Suprapubic skin (tissue), 3 donors: ENCODE data around the gene SLCO3A1.

Experiments used
- EP300 ChIP-seq: sonication (generic); formaldehyde crosslinking; IDR thresholded peaks from one replicate; pipeline ENCODE4 v1.6.1; 2017; ENCODE audit warnings: antibody characterized with exemption
- POLR2A ChIP-seq, 2 donors: fragments of 450-650 bp; IDR thresholded peaks; one replicate each; pipeline ENCODE4 v1.6.1; 2017; ENCODE audit warnings: antibody characterized with exemption in 2 of 2, mild to moderate bottlenecking in 2 of 2, moderate library complexity in 2 of 2
- TF ChIP-seq, protein P1 (sequence below), 2 donors: fragments of 200-600 bp in 1 of 2; fragments of 450-650 bp in 1 of 2; sonication (generic) in 1 of 2; IDR thresholded peaks; one replicate each; pipeline ENCODE4 v1.5.1; 2016 to 2019; ENCODE audit warnings: antibody characterized with exemption in 2 of 2, mild to moderate bottlenecking in 1 of 2, moderate library complexity in 1 of 2

DNA sequence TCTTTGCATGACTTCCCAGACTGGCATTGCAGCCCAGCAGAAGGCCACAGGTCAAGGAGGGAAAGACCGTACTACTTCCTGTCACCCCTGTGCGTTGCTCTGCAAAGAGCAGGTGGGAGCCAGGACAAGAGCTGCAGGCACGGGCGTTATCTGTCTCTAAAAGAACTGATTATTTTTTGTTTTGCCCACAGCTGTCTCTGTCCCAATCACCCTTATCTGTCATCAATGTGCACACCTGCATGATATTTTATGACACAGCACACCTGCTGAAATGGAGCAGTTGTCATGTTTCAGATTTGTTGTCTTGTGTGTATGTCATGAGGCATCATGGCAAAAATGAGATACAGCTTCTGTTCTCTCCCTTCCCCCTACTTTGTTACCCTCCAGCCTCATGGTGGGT is 58.8 kb downstream of the SLCO3A1 start:
- TF ChIP-seq, protein P1, sequence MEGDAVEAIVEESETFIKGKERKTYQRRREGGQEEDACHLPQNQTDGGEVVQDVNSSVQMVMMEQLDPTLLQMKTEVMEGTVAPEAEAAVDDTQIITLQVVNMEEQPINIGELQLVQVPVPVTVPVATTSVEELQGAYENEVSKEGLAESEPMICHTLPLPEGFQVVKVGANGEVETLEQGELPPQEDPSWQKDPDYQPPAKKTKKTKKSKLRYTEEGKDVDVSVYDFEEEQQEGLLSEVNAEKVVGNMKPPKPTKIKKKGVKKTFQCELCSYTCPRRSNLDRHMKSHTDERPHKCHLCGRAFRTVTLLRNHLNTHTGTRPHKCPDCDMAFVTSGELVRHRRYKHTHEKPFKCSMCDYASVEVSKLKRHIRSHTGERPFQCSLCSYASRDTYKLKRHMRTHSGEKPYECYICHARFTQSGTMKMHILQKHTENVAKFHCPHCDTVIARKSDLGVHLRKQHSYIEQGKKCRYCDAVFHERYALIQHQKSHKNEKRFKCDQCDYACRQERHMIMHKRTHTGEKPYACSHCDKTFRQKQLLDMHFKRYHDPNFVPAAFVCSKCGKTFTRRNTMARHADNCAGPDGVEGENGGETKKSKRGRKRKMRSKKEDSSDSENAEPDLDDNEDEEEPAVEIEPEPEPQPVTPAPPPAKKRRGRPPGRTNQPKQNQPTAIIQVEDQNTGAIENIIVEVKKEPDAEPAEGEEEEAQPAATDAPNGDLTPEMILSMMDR (IDR thresholded peaks at IDR 0.05) = no peak
- TF ChIP-seq EP300 (no peak), POLR2A (IDR thresholded peaks at IDR 0.05) (no peak)
